ENCODE data around the gene NKD1. TPM values are rescaled to one million over a fixed set of nuclear protein-coding genes. Genes with fewer than 3 reads are reported as not detected.

The NKD1 gene
- polyA plus RNA-seq, 3 donors, result 0.01 TPM; not detected in 2

DNA sequence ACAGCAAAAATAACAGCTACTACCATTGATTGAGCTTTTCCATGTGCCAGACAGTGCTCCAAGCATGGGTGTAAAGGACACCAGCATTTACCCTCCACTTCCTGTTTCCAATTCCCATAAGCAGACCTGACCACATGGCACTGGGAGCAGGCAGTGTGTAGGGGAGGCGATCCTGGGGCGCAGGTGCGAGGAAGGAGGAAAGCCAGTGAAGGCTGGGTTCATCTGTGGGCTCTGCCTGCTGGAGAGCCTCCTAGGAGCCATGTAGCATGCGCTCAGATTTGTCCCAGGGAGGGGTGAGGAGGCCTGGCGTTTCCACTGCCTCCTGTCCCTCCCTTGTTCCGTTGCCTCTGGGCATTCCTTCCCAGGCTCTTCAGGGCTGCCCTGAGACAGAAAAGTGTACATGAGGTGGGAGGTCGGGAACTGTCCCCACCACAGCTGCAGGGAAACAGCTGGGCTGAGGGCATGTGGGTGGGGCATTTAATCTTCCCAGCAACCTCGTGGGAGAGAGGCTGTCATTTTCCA, 76.3 kb downstream of the NKD1 start:
- H3K36me3 ChIP-seq (replicated peaks in 1 of 2; ENCODE audit: control insufficient read depth in 1 of 2, insufficient read depth in 2 of 2, low read length in 2 of 2), result no peaks in the 10 kb centered on the region
- Mint-ChIP-seq H3K4me3 (no peak overlapping the region), H3K36me3 (no peaks in the 10 kb centered on the region), H3K4me1 (peaks cover 15% of the 10 kb centered on the region), H3K27me3 (ENCODE audit: low read depth in 3 of 3) (peaks cover 0 to 12% (median 0%) of the 10 kb centered on the region in 3 donors), H3K9me3 (no peaks in the 10 kb centered on the region), H3K27ac (no peak overlapping the region)
- H3K9me3 ChIP-seq (replicated peaks in 1 of 2; ENCODE audit: control insufficient read depth in 1 of 2, insufficient read depth in 1 of 2, low read length in 2 of 2), result no peaks in the 10 kb centered on the region
- H3K27me3 ChIP-seq (ENCODE audit: control insufficient read depth in 2 of 2, insufficient read depth in 2 of 2, low read length in 2 of 2), result no peaks in the 10 kb centered on the region
- H3K4me1 ChIP-seq (ENCODE audit: control insufficient read depth in 1 of 2, insufficient read depth in 2 of 2, low read length in 2 of 2), result peaks cover 8 to 11% of the 10 kb centered on the region in 2 donors
- no peaks in the 10 kb centered on the region for H3K79me2 ChIP-seq (ENCODE audit: insufficient read depth, low read length)
- H3K27ac ChIP-seq (ENCODE audit: low read depth in 1 of 2, low read length in 2 of 2), result no peak overlapping the region
- H3K4me3 ChIP-seq (replicated peaks in 1 of 3; ENCODE audit: low read depth in 2 of 3, low read length in 3 of 3), result no peak overlapping the region
- TF ChIP-seq, protein P1, sequence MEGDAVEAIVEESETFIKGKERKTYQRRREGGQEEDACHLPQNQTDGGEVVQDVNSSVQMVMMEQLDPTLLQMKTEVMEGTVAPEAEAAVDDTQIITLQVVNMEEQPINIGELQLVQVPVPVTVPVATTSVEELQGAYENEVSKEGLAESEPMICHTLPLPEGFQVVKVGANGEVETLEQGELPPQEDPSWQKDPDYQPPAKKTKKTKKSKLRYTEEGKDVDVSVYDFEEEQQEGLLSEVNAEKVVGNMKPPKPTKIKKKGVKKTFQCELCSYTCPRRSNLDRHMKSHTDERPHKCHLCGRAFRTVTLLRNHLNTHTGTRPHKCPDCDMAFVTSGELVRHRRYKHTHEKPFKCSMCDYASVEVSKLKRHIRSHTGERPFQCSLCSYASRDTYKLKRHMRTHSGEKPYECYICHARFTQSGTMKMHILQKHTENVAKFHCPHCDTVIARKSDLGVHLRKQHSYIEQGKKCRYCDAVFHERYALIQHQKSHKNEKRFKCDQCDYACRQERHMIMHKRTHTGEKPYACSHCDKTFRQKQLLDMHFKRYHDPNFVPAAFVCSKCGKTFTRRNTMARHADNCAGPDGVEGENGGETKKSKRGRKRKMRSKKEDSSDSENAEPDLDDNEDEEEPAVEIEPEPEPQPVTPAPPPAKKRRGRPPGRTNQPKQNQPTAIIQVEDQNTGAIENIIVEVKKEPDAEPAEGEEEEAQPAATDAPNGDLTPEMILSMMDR (IDR thresholded peaks at IDR 0.05), result no peak
- no peak overlapping the region for H3K9ac ChIP-seq (ENCODE audit: insufficient read depth, low read length, poor library complexity, severe bottlenecking)
- no peak overlapping the region for H2AFZ ChIP-seq (ENCODE audit: insufficient read depth, low read depth, low read length, poor library complexity, severe bottlenecking)
- intact Hi-C loops (cut with micrococcal nuclease), result no loop called here
- no peak overlapping the region for H3K4me2 ChIP-seq (replicated peaks; ENCODE audit: extremely low read depth, low read length, poor library complexity, severe bottlenecking)
- DNase-seq, result no peak
- 94% methylated on average over 3 of the region's 8 CpGs for WGBS (ENCODE audit: insufficient coverage)
- no peaks in the 10 kb centered on the region for H4K20me1 ChIP-seq (ENCODE audit: insufficient read depth, low read length)

GRCh38 chr16:50625374-50625773, 77.2 kb downstream of the NKD1 start:
- Histone ChIP-seq H3K27me3 (ENCODE audit: control insufficient read depth in 2 of 2, insufficient read depth in 2 of 2, low read length in 2 of 2) (no peaks in the 10 kb centered on the region), H3K4me2 (replicated peaks; ENCODE audit: extremely low read depth, low read length, poor library complexity, severe bottlenecking) (no peak overlapping the region), H4K20me1 (ENCODE audit: insufficient read depth, low read length) (no peaks in the 10 kb centered on the region), H3K27ac (ENCODE audit: low read depth in 1 of 2, low read length in 2 of 2) (no peak overlapping the region), H3K36me3 (replicated peaks in 1 of 2; ENCODE audit: control insufficient read depth in 1 of 2, insufficient read depth in 2 of 2, low read length in 2 of 2) (no peaks in the 10 kb centered on the region), H2AFZ (ENCODE audit: insufficient read depth, low read depth, low read length, poor library complexity, severe bottlenecking) (no peak overlapping the region), H3K9me3 (replicated peaks in 1 of 2; ENCODE audit: control insufficient read depth in 1 of 2, insufficient read depth in 1 of 2, low read length in 2 of 2) (no peaks in the 10 kb centered on the region), H3K4me3 (replicated peaks in 1 of 3; ENCODE audit: low read depth in 2 of 3, low read length in 3 of 3) (no peak overlapping the region), H3K9ac (ENCODE audit: insufficient read depth, low read length, poor library complexity, severe bottlenecking) (no peak overlapping the region), H3K4me1 (ENCODE audit: control insufficient read depth in 1 of 2, insufficient read depth in 2 of 2, low read length in 2 of 2) (peaks cover 8 to 11% of the 10 kb centered on the region in 2 donors), H3K79me2 (ENCODE audit: insufficient read depth, low read length) (no peaks in the 10 kb centered on the region)
- Mint-ChIP-seq H3K9me3 (no peaks in the 10 kb centered on the region), H3K36me3 (no peaks in the 10 kb centered on the region), H3K27ac (no peak overlapping the region), H3K4me3 (no peak overlapping the region), H3K27me3 (ENCODE audit: low read depth in 3 of 3) (peaks cover 0 to 12% (median 0%) of the 10 kb centered on the region in 3 donors), H3K4me1 (peaks cover 13% of the 10 kb centered on the region)
- TF ChIP-seq, protein P1 (IDR thresholded peaks at IDR 0.05), result no peak
- intact Hi-C loops (cut with micrococcal nuclease), result no loop called here
- no peak for DNase-seq
- 98% methylated on average over 8 of the region's 12 CpGs for WGBS (ENCODE audit: insufficient coverage)
